Measurements from ENCODE around the gene PLA2G2F. TPM values are rescaled to one million over a fixed set of nuclear protein-coding genes. Genes with fewer than 3 reads are reported as not detected.

The PLA2G2F gene
- total and polyA plus RNA-seq, 9 of the 15 experiments (the other 6 are each of a cell fraction or from before 2014, with no cell fraction given) = not detected

DNA sequence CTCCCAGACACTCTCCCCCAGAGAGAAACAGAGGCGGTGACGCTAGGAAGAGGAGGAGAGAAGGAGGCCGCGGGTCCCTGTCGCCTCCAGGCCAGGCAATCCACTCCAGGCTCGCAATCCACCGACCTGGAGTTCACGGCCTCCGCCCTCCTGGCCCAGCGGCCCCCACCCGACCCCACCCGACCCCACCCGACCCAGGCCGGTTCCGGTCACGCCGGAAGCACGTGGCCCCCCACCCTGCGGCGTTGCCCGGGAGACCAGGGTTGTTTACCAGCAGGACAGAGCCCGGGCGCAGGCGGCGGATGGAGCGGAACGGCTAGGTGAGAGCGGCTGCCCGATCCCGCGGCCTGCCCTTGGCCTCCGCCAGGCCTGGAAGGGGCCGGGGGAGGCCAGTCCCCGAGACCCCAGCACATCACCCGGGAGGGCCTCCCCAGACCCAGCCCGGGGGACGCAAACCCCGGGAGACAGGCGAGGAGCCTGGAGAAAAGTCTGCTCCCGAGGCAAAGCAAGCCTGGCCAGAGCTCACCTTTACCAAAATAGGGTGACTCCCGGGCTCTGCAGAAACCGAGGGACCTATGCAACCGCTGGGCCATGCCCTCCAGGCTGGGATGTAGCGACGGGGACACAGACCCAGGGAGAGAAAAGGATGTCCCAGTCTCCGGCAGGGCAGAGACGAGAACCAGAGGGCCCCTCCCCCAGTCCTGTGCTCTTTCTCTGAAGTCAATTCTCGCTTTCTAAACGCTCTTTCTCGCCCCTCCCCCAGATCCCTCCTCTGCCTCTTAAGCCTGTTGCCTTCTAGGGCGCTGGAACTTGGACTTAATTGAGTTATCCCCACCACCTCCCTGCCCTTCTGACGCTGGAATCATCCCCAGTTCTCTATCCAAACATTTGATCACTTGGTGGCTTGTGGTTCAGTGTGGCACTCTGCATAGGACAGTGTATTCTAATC is 47.0 kb downstream of the PLA2G2F start, which contains the start of the genes PLA2G2C and UBXN10 (continued):
- TF ChIP-seq, protein P1, sequence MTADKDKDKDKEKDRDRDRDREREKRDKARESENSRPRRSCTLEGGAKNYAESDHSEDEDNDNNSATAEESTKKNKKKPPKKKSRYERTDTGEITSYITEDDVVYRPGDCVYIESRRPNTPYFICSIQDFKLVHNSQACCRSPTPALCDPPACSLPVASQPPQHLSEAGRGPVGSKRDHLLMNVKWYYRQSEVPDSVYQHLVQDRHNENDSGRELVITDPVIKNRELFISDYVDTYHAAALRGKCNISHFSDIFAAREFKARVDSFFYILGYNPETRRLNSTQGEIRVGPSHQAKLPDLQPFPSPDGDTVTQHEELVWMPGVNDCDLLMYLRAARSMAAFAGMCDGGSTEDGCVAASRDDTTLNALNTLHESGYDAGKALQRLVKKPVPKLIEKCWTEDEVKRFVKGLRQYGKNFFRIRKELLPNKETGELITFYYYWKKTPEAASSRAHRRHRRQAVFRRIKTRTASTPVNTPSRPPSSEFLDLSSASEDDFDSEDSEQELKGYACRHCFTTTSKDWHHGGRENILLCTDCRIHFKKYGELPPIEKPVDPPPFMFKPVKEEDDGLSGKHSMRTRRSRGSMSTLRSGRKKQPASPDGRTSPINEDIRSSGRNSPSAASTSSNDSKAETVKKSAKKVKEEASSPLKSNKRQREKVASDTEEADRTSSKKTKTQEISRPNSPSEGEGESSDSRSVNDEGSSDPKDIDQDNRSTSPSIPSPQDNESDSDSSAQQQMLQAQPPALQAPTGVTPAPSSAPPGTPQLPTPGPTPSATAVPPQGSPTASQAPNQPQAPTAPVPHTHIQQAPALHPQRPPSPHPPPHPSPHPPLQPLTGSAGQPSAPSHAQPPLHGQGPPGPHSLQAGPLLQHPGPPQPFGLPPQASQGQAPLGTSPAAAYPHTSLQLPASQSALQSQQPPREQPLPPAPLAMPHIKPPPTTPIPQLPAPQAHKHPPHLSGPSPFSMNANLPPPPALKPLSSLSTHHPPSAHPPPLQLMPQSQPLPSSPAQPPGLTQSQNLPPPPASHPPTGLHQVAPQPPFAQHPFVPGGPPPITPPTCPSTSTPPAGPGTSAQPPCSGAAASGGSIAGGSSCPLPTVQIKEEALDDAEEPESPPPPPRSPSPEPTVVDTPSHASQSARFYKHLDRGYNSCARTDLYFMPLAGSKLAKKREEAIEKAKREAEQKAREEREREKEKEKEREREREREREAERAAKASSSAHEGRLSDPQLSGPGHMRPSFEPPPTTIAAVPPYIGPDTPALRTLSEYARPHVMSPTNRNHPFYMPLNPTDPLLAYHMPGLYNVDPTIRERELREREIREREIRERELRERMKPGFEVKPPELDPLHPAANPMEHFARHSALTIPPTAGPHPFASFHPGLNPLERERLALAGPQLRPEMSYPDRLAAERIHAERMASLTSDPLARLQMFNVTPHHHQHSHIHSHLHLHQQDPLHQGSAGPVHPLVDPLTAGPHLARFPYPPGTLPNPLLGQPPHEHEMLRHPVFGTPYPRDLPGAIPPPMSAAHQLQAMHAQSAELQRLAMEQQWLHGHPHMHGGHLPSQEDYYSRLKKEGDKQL (CRISPR knock-in tag; IDR thresholded peaks at IDR 0.05; ENCODE audit: borderline replicate concordance) = no peak
- TF ChIP-seq MBD2 (IDR thresholded peaks at IDR 0.05; ENCODE audit: borderline replicate concordance, low read depth) (no peak), STAG1 (CRISPR knock-in tag; IDR thresholded peaks at IDR 0.05; ENCODE audit: borderline replicate concordance) (no peak), GABPA (tag; conservative IDR thresholded peaks at IDR 0.05; ENCODE audit: low read depth) (peak; percentile 90)
- TF ChIP-seq, protein P2, sequence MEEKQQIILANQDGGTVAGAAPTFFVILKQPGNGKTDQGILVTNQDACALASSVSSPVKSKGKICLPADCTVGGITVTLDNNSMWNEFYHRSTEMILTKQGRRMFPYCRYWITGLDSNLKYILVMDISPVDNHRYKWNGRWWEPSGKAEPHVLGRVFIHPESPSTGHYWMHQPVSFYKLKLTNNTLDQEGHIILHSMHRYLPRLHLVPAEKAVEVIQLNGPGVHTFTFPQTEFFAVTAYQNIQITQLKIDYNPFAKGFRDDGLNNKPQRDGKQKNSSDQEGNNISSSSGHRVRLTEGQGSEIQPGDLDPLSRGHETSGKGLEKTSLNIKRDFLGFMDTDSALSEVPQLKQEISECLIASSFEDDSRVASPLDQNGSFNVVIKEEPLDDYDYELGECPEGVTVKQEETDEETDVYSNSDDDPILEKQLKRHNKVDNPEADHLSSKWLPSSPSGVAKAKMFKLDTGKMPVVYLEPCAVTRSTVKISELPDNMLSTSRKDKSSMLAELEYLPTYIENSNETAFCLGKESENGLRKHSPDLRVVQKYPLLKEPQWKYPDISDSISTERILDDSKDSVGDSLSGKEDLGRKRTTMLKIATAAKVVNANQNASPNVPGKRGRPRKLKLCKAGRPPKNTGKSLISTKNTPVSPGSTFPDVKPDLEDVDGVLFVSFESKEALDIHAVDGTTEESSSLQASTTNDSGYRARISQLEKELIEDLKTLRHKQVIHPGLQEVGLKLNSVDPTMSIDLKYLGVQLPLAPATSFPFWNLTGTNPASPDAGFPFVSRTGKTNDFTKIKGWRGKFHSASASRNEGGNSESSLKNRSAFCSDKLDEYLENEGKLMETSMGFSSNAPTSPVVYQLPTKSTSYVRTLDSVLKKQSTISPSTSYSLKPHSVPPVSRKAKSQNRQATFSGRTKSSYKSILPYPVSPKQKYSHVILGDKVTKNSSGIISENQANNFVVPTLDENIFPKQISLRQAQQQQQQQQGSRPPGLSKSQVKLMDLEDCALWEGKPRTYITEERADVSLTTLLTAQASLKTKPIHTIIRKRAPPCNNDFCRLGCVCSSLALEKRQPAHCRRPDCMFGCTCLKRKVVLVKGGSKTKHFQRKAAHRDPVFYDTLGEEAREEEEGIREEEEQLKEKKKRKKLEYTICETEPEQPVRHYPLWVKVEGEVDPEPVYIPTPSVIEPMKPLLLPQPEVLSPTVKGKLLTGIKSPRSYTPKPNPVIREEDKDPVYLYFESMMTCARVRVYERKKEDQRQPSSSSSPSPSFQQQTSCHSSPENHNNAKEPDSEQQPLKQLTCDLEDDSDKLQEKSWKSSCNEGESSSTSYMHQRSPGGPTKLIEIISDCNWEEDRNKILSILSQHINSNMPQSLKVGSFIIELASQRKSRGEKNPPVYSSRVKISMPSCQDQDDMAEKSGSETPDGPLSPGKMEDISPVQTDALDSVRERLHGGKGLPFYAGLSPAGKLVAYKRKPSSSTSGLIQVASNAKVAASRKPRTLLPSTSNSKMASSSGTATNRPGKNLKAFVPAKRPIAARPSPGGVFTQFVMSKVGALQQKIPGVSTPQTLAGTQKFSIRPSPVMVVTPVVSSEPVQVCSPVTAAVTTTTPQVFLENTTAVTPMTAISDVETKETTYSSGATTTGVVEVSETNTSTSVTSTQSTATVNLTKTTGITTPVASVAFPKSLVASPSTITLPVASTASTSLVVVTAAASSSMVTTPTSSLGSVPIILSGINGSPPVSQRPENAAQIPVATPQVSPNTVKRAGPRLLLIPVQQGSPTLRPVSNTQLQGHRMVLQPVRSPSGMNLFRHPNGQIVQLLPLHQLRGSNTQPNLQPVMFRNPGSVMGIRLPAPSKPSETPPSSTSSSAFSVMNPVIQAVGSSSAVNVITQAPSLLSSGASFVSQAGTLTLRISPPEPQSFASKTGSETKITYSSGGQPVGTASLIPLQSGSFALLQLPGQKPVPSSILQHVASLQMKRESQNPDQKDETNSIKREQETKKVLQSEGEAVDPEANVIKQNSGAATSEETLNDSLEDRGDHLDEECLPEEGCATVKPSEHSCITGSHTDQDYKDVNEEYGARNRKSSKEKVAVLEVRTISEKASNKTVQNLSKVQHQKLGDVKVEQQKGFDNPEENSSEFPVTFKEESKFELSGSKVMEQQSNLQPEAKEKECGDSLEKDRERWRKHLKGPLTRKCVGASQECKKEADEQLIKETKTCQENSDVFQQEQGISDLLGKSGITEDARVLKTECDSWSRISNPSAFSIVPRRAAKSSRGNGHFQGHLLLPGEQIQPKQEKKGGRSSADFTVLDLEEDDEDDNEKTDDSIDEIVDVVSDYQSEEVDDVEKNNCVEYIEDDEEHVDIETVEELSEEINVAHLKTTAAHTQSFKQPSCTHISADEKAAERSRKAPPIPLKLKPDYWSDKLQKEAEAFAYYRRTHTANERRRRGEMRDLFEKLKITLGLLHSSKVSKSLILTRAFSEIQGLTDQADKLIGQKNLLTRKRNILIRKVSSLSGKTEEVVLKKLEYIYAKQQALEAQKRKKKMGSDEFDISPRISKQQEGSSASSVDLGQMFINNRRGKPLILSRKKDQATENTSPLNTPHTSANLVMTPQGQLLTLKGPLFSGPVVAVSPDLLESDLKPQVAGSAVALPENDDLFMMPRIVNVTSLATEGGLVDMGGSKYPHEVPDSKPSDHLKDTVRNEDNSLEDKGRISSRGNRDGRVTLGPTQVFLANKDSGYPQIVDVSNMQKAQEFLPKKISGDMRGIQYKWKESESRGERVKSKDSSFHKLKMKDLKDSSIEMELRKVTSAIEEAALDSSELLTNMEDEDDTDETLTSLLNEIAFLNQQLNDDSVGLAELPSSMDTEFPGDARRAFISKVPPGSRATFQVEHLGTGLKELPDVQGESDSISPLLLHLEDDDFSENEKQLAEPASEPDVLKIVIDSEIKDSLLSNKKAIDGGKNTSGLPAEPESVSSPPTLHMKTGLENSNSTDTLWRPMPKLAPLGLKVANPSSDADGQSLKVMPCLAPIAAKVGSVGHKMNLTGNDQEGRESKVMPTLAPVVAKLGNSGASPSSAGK (IDR thresholded peaks at IDR 0.05) = no peak
- TF ChIP-seq, protein P3, sequence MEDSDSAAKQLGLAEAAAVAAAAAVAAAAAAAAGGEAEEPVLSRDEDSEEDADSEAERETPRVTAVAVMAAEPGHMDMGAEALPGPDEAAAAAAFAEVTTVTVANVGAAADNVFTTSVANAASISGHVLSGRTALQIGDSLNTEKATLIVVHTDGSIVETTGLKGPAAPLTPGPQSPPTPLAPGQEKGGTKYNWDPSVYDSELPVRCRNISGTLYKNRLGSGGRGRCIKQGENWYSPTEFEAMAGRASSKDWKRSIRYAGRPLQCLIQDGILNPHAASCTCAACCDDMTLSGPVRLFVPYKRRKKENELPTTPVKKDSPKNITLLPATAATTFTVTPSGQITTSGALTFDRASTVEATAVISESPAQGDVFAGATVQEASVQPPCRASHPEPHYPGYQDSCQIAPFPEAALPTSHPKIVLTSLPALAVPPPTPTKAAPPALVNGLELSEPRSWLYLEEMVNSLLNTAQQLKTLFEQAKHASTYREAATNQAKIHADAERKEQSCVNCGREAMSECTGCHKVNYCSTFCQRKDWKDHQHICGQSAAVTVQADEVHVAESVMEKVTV (CRISPR knock-in tag; IDR thresholded peaks at IDR 0.05) = no peak

Data from K562 (cell line).